GM18505 (cell line): ENCODE measurements around the gene ARHGAP10.

ENCODE experiments used
- ATAC-seq: cut with Tn5 transposase; IDR thresholded peaks from one replicate; pipeline ENCODE4 v1.9.1; 2021; ENCODE audit not compliant: unreplicated experiment
- POLR2A ChIP-seq: IDR thresholded peaks from 4 replicates; pipeline ENCODE4 v1.6.1; 2011; ENCODE audit warnings: borderline replicate concordance; ENCODE audit not compliant: insufficient read depth, insufficient read length; ENCODE audit errors: extremely low read depth

Gene ARHGAP10

DNA sequence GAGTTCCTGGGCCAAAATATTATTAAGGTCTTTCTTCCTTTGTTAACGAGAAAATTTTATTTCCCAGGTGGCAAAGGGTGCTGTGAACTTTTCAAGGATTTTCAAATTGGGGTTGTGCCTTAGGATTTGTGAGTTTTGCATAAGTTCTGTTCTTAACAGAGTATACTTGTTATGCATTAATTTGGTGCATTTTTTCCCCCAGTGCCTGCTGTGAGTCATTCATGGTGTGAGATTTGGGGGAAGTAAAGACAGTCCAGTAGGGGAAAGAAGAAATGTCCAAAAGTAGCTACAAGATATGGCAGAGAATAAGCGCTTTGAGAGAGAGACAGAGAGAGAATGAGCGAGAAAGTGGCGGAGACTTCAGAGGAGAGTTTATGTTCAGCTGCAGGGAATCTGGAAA lies 239.2 kb downstream of the ARHGAP10 start:
- TF ChIP-seq POLR2A, result no peak
- no peak for ATAC-seq

DNA sequence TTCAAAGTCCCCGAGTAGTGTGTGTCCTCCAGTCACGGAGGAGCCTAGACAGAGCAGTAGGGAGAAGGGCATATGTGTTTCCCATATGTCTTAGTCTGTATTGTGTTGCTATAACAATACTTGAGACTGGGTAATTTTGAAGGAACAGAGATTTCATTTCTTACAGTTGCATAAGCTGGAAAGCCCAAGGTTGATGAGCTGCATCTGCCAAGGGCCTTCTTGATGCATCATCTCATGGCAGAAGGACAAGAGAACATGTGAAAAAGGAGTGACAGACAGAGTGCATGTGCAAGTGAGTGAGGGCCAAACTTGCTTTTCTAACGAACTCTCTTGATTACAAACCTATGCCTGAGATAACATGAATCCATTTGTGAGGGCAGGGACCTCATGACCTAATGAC lies 243.4 kb downstream of the ARHGAP10 start:
- ATAC-seq, result no peak
- no peak for TF ChIP-seq POLR2A

GRCh38 chr4:147975933-147976928 lies 244.3 kb downstream of the ARHGAP10 start:
- ATAC-seq, result no peak
- TF ChIP-seq POLR2A, result no peak

- no peak for TF ChIP-seq POLR2A
- no peak for ATAC-seq
Observed at GRCh38 chr4:147980586-147980985, 248.7 kb downstream of the ARHGAP10 start.

- no peak for TF ChIP-seq POLR2A
- ATAC-seq, result peak; percentile 92
Observed at GRCh38 chr4:147981305-147981704, 249.4 kb downstream of the ARHGAP10 start.

GRCh38 chr4:147984065-147984777 lies 252.3 kb downstream of the ARHGAP10 start:
- TF ChIP-seq POLR2A, result no peak
- ATAC-seq, result no peak

GRCh38 chr4:147984778-147985138 lies 252.9 kb downstream of the ARHGAP10 start:
- no peak for TF ChIP-seq POLR2A
- no peak for ATAC-seq

DNA sequence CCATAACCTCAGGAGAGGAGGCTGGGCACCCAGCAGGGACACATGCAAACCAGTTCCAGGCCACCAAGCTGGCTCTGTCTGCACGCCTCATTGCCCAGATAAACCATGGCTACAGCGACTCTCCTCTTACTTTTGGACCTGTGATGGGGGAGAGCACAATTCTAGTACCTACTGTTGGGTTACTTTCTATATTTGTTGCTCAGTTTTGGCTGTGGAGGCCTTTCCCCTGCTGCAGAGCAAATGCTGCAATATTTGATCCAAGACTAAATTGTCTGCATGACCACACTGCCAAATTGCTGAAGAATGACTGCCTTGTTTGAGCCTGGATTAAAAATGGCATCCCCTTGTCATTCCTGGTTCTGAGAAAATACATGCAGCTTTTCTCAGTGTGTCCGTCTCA lies 253.5 kb downstream of the ARHGAP10 start:
- no peak for ATAC-seq
- no peak for TF ChIP-seq POLR2A

- peak; percentile 78 for ATAC-seq
- TF ChIP-seq POLR2A, result no peak
Observed at GRCh38 chr4:147987252-147987651, 255.4 kb downstream of the ARHGAP10 start.

- no peak for ATAC-seq
- TF ChIP-seq POLR2A, result no peak
Observed at GRCh38 chr4:147991543-147992283, 259.8 kb downstream of the ARHGAP10 start.

DNA sequence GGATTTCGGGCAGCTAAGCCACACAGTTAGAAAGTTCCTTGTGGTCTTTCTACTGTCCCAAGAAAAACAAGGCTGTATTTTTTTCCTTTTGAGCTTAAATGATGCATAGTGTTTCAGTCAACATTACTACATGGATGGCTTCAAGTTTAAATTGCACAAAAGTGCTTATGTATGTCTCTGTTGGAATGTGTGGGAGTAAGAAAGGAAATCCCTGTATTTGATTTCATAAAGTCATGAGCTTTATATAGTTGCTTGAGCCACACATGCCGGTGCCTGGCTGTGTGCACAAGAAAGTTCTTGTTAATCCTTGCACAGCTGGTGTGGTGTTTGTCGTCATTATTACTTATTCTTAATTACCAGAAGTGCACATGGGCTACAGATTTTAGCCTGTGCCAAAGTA lies 262.2 kb downstream of the ARHGAP10 start:
- no peak for TF ChIP-seq POLR2A
- ATAC-seq, result no peak

DNA sequence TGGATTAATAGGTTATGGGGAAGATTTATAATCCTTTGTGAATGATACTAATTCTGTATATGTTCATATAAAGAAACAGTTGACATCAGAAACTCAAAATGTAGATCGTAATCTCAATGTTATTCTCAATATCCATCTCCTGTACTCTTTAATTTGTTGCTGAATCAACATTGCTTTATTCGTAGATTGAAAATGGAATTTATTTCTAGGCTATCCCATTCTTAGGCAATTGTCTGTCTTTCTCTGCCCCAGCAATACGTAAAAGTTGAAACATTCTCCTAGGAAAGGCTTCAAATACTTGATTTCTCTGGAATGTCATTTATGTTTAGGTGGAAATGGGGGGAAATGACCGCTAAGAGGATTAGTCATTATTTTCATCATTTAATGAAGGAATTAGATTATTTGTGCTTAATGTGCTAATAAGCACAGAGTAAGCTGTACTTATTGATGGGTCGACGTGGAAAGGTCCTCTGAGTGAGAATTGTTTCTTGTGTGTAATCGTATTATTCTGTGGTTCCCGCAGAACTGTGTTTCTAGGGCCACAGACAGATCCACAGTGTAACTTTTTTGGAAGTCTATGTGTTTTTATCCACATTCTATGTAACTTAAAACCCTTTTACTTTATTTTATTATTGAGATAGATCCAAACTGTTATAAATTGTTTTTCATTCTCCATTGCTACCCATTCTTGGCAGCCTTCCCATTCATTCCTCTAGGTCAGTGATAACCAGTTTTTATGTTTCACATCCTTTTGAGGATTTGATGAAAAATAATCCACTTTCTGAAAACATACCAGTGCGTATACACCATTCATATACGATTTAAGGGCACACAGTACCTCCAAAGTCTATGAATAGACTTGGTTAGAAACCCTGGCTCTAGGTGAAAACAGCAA lies 262.9 kb downstream of the ARHGAP10 start:
- ATAC-seq, result no peak
- TF ChIP-seq POLR2A, result no peak
